Measurements from ENCODE around the gene SEC61G. TPM values are rescaled to one million over a fixed set of nuclear protein-coding genes. Genes with fewer than 3 reads are reported as not detected.
A peak's percentile ranks its signal among the peaks of the same experiment; 100 is the strongest.

Gene SEC61G
- total and polyA plus RNA-seq, 2 experiments from 2014 or later = 551 to 670 TPM

- Histone ChIP-seq H3K4me3 (no peak overlapping the region), H3K4me2 (ENCODE audit: unreplicated experiment) (no peak overlapping the region), H3K9ac (no peak overlapping the region), H3K9me2 (ENCODE audit: insufficient read depth) (no peaks in the 10 kb centered on the region), H3K27ac (no peak overlapping the region), H2AFZ (no peak overlapping the region), H4K20me1 (ENCODE audit: insufficient read depth) (no peaks in the 10 kb centered on the region), H3K4me1 (ENCODE audit: insufficient read depth) (no peaks in the 10 kb centered on the region), H3K27me3 (replicated peaks; ENCODE audit: insufficient read depth) (no peaks in the 10 kb centered on the region), H3K79me2 (ENCODE audit: insufficient read depth) (no peaks in the 10 kb centered on the region), H3F3A (ENCODE audit: insufficient read depth) (0 out of 2 replicates have a peak, but pooled peaks cover 5% of the 10 kb centered on the region), H3K36me3 (ENCODE audit: low read depth) (no peaks in the 10 kb centered on the region), H3K9me3 (ENCODE audit: low read depth) (no peaks in the 10 kb centered on the region)
- WGBS, 2 experiments (ENCODE audit: low coverage in 1 of 2, low lambda C conversion rate in 2 of 2, missing lambda C conversion rate in 2 of 2) = 90 to 93% methylated on average over 16 to 18 of the region's 18 CpGs
- no peak for TF ChIP-seq EZH2 (IDR thresholded peaks at IDR 0.05; ENCODE audit: insufficient read depth, poor library complexity, severe bottlenecking)
- no peak for TF ChIP-seq EZH2phosphoT487 (IDR thresholded peaks at IDR 0.05; ENCODE audit: insufficient read depth, low read depth)
- DNase-seq = no peak
- in situ Hi-C loops (cut with MboI) = loop anchor here (10.0 to 25.0 kb wide), 2 partner anchors 640 to 1287 kb away; partner anchors contain the start of genes CCT6A, PSPH and SUMF2
These were observed 16.1 kb upstream of the SEC61G start for GRCh38 chr7:54774785-54775740.

- Histone ChIP-seq H3F3A (ENCODE audit: insufficient read depth) (0 out of 2 replicates have a peak, but pooled peaks cover 3% of the 10 kb centered on the region), H4K20me1 (ENCODE audit: insufficient read depth) (no peaks in the 10 kb centered on the region), H3K4me2 (ENCODE audit: unreplicated experiment) (peak overlapping the region; percentile 100), H3K9ac (peak overlapping the region; percentile 79), H3K9me2 (ENCODE audit: insufficient read depth) (no peaks in the 10 kb centered on the region), H2AFZ (peak overlapping the region; percentile 99), H3K9me3 (ENCODE audit: low read depth) (no peaks in the 10 kb centered on the region), H3K4me3 (peak overlapping the region; percentile 93), H3K36me3 (ENCODE audit: low read depth) (no peaks in the 10 kb centered on the region), H3K4me1 (ENCODE audit: insufficient read depth) (peaks cover 7% of the 10 kb centered on the region; the same call in 1 of the 2 replicates), H3K79me2 (ENCODE audit: insufficient read depth) (no peaks in the 10 kb centered on the region), H3K27ac (no peak overlapping the region), H3K27me3 (replicated peaks; ENCODE audit: insufficient read depth) (no peaks in the 10 kb centered on the region)
- 10% methylated on average over 18 of the region's 18 CpGs for WGBS, 2 experiments (ENCODE audit: low coverage in 1 of 2, low lambda C conversion rate in 2 of 2, missing lambda C conversion rate in 2 of 2)
- in situ Hi-C loops (cut with MboI) = loop anchor here (10.0 to 25.0 kb wide), 2 partner anchors 641 to 1289 kb away; partner anchors contain the start of genes CCT6A, PSPH and SUMF2
- DNase-seq = peak; percentile 90
- no peak for TF ChIP-seq EZH2phosphoT487 (IDR thresholded peaks at IDR 0.05; ENCODE audit: insufficient read depth, low read depth)
- no peak for TF ChIP-seq EZH2 (IDR thresholded peaks at IDR 0.05; ENCODE audit: insufficient read depth, poor library complexity, severe bottlenecking)
These were observed 14.7 kb upstream of the SEC61G start for GRCh38 chr7:54773472-54774399.

- H3K9me3 ChIP-seq (ENCODE audit: low read depth) = no peaks in the 10 kb centered on the region
- TF ChIP-seq EZH2phosphoT487 (IDR thresholded peaks at IDR 0.05; ENCODE audit: insufficient read depth, low read depth) = no peak
- no peak for TF ChIP-seq EZH2 (IDR thresholded peaks at IDR 0.05; ENCODE audit: insufficient read depth, poor library complexity, severe bottlenecking)
- in situ Hi-C loops (cut with MboI) = loop anchor here (25.0 kb wide), 1 partner anchor 1293 kb away; the partner anchor contains the start of genes CCT6A, PSPH and SUMF2
- WGBS, 2 experiments (ENCODE audit: low coverage in 1 of 2, low lambda C conversion rate in 2 of 2, missing lambda C conversion rate in 2 of 2) = 96 to 99% methylated on average over 2 of the region's 2 CpGs
- H3K9me2 ChIP-seq (ENCODE audit: insufficient read depth) = no peaks in the 10 kb centered on the region
- H3K4me2 ChIP-seq (ENCODE audit: unreplicated experiment) = no peak overlapping the region
- peaks cover 7% of the 10 kb centered on the region; the same call in 1 of the 2 replicates for H3K4me1 ChIP-seq (ENCODE audit: insufficient read depth)
- no peaks in the 10 kb centered on the region for H3K79me2 ChIP-seq (ENCODE audit: insufficient read depth)
- no peak overlapping the region for H3K4me3 ChIP-seq
- H3K27me3 ChIP-seq (replicated peaks; ENCODE audit: insufficient read depth) = no peaks in the 10 kb centered on the region
- no peak overlapping the region for H3K9ac ChIP-seq
- H2AFZ ChIP-seq = peak overlapping the region; percentile 88
- no peak overlapping the region for H3K27ac ChIP-seq
- no peaks in the 10 kb centered on the region for H3K36me3 ChIP-seq (ENCODE audit: low read depth)
- no peaks in the 10 kb centered on the region for H4K20me1 ChIP-seq (ENCODE audit: insufficient read depth)
- no peaks in the 10 kb centered on the region for H3F3A ChIP-seq (ENCODE audit: insufficient read depth)
- DNase-seq = peak; percentile 34
These were observed 10.2 kb upstream of the SEC61G start for GRCh38 chr7:54769203-54769602.

GRCh38 chr7:54764861-54765260, 5.8 kb upstream of the SEC61G start:
- no peak for DNase-seq
- Histone ChIP-seq H3K4me3 (no peak overlapping the region), H3K9me3 (ENCODE audit: low read depth) (no peaks in the 10 kb centered on the region), H3K9me2 (ENCODE audit: insufficient read depth) (no peaks in the 10 kb centered on the region), H2AFZ (no peak overlapping the region), H4K20me1 (ENCODE audit: insufficient read depth) (no peaks in the 10 kb centered on the region), H3K36me3 (ENCODE audit: low read depth) (no peaks in the 10 kb centered on the region), H3K4me1 (ENCODE audit: insufficient read depth) (peaks cover 9% of the 10 kb centered on the region), H3F3A (ENCODE audit: insufficient read depth) (peaks cover 11% of the 10 kb centered on the region; the same call in 1 of the 2 replicates), H3K4me2 (ENCODE audit: unreplicated experiment) (no peak overlapping the region), H3K9ac (no peak overlapping the region), H3K79me2 (ENCODE audit: insufficient read depth) (0 out of 2 replicates have a peak, but pooled peaks cover under 1% of the 10 kb centered on the region), H3K27me3 (replicated peaks; ENCODE audit: insufficient read depth) (no peaks in the 10 kb centered on the region), H3K27ac (no peak overlapping the region)
- 85 to 86% methylated on average over 9 of the region's 9 CpGs for WGBS, 2 experiments (ENCODE audit: low coverage in 1 of 2, low lambda C conversion rate in 2 of 2, missing lambda C conversion rate in 2 of 2)
- in situ Hi-C loops (cut with MboI) = loop anchor here (25.0 kb wide), 1 partner anchor 1297 kb away; the partner anchor contains the start of genes CCT6A, PSPH and SUMF2
- no peak for TF ChIP-seq EZH2 (IDR thresholded peaks at IDR 0.05; ENCODE audit: insufficient read depth, poor library complexity, severe bottlenecking)
- no peak for TF ChIP-seq EZH2phosphoT487 (IDR thresholded peaks at IDR 0.05; ENCODE audit: insufficient read depth, low read depth)
